GM23338 (cell line): ENCODE results near the gene RUVBL2. TPM values are rescaled to one million over a fixed set of nuclear protein-coding genes. Genes with fewer than 3 reads are reported as not detected.

Experiments
- ATAC-seq: fragments of 200-7000 bp; cut with Tn5 transposase; 3 replicates; pipeline ENCODE4 v1.9.1; 2020
- DNase-seq: peaks from one replicate; pipeline ENCODE4 v3.0.0-alpha.2; 2015; ENCODE audit warnings: low spot score
- H2AFZ ChIP-seq: fragments of 200-600 bp; sonication (generic); 2 replicates; pipeline ENCODE4 v1.8.0; 2016; ENCODE audit warnings: antibody characterized with exemption, mild to moderate bottlenecking, moderate library complexity
- H3F3A ChIP-seq: fragments of 200-600 bp; sonication (generic); replicated peaks from 2 replicates; pipeline ENCODE4 v1.8.0; 2017; ENCODE audit warnings: antibody characterized with exemption, mixed run types, low read depth
- H3K27ac ChIP-seq: fragments of 200-600 bp; sonication (generic); 2 replicates; pipeline ENCODE4 v1.6.1; 2016; ENCODE audit warnings: low read depth
- H3K27me3 ChIP-seq: fragments of 200-600 bp; sonication (generic); 2 replicates; pipeline ENCODE4 v1.8.0; 2016; ENCODE audit warnings: mild to moderate bottlenecking, mixed run types, moderate library complexity; ENCODE audit not compliant: insufficient read depth
- H3K36me3 ChIP-seq: fragments of 200-600 bp; sonication (generic); 2 replicates; pipeline ENCODE4 v1.8.0; 2016; ENCODE audit warnings: mild to moderate bottlenecking; ENCODE audit not compliant: insufficient read depth
- H3K4me1 ChIP-seq: fragments of 200-600 bp; sonication (generic); 2 replicates; pipeline ENCODE4 v1.8.0; 2016; ENCODE audit warnings: mild to moderate bottlenecking, moderate library complexity; ENCODE audit not compliant: insufficient read depth
- H3K4me2 ChIP-seq: fragments of 200-600 bp; sonication (generic); 2 replicates; pipeline ENCODE4 v1.7.1; 2017; ENCODE audit warnings: mixed run types
- H3K4me3 ChIP-seq: fragments of 200-600 bp; sonication (generic); 2 replicates; pipeline ENCODE4 v1.6.1; 2016; ENCODE audit warnings: mixed run types
- H3K79me2 ChIP-seq: fragments of 200-600 bp; sonication (generic); replicated peaks from 2 replicates; pipeline ENCODE4 v1.8.0; 2017; ENCODE audit warnings: mild to moderate bottlenecking; ENCODE audit not compliant: insufficient read depth
- H3K9me2 ChIP-seq: fragments of 200-600 bp; sonication (generic); 2 replicates; pipeline ENCODE4 v1.8.0; 2017; ENCODE audit not compliant: insufficient read depth
- H4K20me1 ChIP-seq: fragments of 200-600 bp; sonication (generic); replicated peaks from 2 replicates; pipeline ENCODE4 v1.8.0; 2017; ENCODE audit warnings: mild to moderate bottlenecking; ENCODE audit not compliant: insufficient read depth
- H3K27ac Mint-ChIP-seq: 2 replicates; pipeline ENCODE4 v1.8.0; 2020; ENCODE audit warnings: inconsistent platforms, mild to moderate bottlenecking, moderate library complexity, mixed read lengths
- H3K27me3 Mint-ChIP-seq: 3 replicates; pipeline ENCODE4 v1.8.0; 2022; ENCODE audit warnings: low read depth, mild to moderate bottlenecking, moderate library complexity, mixed read lengths, inconsistent platforms; ENCODE audit not compliant: insufficient read depth, poor library complexity
- H3K36me3 Mint-ChIP-seq: 3 replicates; pipeline ENCODE4 v1.8.0; 2021; ENCODE audit warnings: low read depth, mild to moderate bottlenecking, inconsistent platforms, moderate library complexity, mixed read lengths
- H3K4me1 Mint-ChIP-seq: 3 replicates; pipeline ENCODE4 v1.8.0; 2020; ENCODE audit warnings: mild to moderate bottlenecking, inconsistent platforms, mixed read lengths
- H3K4me3 Mint-ChIP-seq: 3 replicates; pipeline ENCODE4 v1.8.0; 2021; ENCODE audit warnings: moderate library complexity, mild to moderate bottlenecking, inconsistent platforms, mixed read lengths
- H3K9me3 Mint-ChIP-seq: 3 replicates; pipeline ENCODE4 v1.8.0; 2020; ENCODE audit warnings: moderate library complexity, mild to moderate bottlenecking, inconsistent platforms, mixed read lengths
- CREB1 ChIP-seq: fragments of 250-450 bp; sonication (Bioruptor Pico); IDR thresholded peaks from 2 replicates; pipeline ENCODE4 v1.5.0; 2020; ENCODE audit warnings: low read depth, mild to moderate bottlenecking, moderate library complexity
- EZH2 ChIP-seq: fragments of 200-600 bp; sonication (generic); IDR thresholded peaks from one replicate; pipeline ENCODE4 v1.8.0; 2017; ENCODE audit warnings: antibody characterized with exemption, mild to moderate bottlenecking, low read depth; ENCODE audit not compliant: unreplicated experiment
- EZH2phosphoT487 ChIP-seq: fragments of 200-600 bp; sonication (generic); IDR thresholded peaks from one replicate; pipeline ENCODE4 v1.8.1; 2018; ENCODE audit warnings: antibody characterized with exemption; ENCODE audit not compliant: unreplicated experiment
- JUNB ChIP-seq: IDR thresholded peaks from one replicate; pipeline ENCODE4 v1.6.1; 2016; ENCODE audit warnings: antibody characterized with exemption; ENCODE audit not compliant: unreplicated experiment
- POLR2AphosphoS5 ChIP-seq: IDR thresholded peaks from 2 replicates; pipeline ENCODE4 v1.6.1; 2016; ENCODE audit warnings: antibody characterized with exemption, low read depth
- STAT1 ChIP-seq: IDR thresholded peaks from one replicate; pipeline ENCODE4 v1.6.1; 2016; ENCODE audit warnings: antibody characterized with exemption; ENCODE audit not compliant: unreplicated experiment
- ZNF114 ChIP-seq: fragments of 250-450 bp; sonication (Bioruptor Pico); IDR thresholded peaks from 2 replicates; pipeline ENCODE4 v1.5.0; 2020; ENCODE audit warnings: mild to moderate bottlenecking, moderate library complexity
- polyA plus RNA-seq: library from polyadenylated mRNA; unstranded; fragments of >200 nt; fragmentation: Nextera tagmentation; extraction: Ambion mirVana; gene quantifications from 2 replicates; pipeline ENCODE4 v1.2.1, GENCODE V29; 2016
- total RNA-seq: library from RNA; depleted of rRNA; stranded (reverse); fragments of >200 nt; shearing (Covaris generic); gene quantifications from 2 replicates; pipeline ENCODE4 v1.2.3, GENCODE V29; 2014
- TF ChIP-seq, protein P1 (sequence below): fragments of 250-450 bp; sonication (Bioruptor Pico); IDR thresholded peaks from 2 replicates; pipeline ENCODE4 v1.5.0; 2020; ENCODE audit warnings: mild to moderate bottlenecking, moderate library complexity
- TF ChIP-seq, protein P2 (sequence below), 2 experiments: fragments of 200-600 bp in 1 of 2; sonication (generic) in 1 of 2; conservative IDR thresholded peaks; 2 replicates each; pipeline versions ENCODE4 v1.5.1 to v1.6.1; 2016 to 2017; ENCODE audit warnings: antibody characterized with exemption in 2 of 2, low read depth in 2 of 2, mild to moderate bottlenecking in 2 of 2, moderate library complexity in 1 of 2
- TF ChIP-seq, protein P3 (sequence below): IDR thresholded peaks from 2 replicates; pipeline ENCODE4 v1.6.1; 2016; ENCODE audit warnings: antibody characterized with exemption

Gene RUVBL2
- total and polyA plus RNA-seq, 2 experiments from 2014 or later = 196 to 252 TPM

DNA sequence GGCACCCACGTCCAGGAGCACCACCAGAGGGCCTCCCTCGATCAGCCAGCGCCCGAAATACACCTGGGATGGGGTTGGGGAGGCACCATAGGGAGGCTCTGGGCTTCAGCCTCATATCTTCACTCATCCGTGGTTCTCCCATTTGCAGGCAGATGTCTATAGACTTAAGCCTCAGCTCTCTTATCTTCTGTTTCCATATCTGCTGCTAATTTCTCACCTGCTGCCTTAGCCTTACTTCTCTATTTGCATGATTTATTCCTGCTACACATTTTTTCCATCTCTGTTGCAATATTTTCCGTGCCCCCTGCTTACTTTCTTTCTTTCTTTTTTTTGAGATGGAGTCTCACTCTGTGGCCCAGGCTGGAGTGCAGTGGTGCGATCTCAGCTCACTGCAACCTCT lies 6.4 kb upstream of the RUVBL2 start:
- Histone ChIP-seq H4K20me1 (peaks cover 13% of the 10 kb centered on the region), H3K4me2 (no peak overlapping the region), H2AFZ (no peak overlapping the region), H3K27me3 (no peaks in the 10 kb centered on the region), H3K4me1 (peaks cover 7% of the 10 kb centered on the region; the same call in 1 of the 2 replicates), H3K36me3 (peaks cover 6% of the 10 kb centered on the region), H3F3A (0 out of 2 replicates have a peak, but pooled peaks cover 3% of the 10 kb centered on the region), H3K4me3 (no peak overlapping the region), H3K27ac (no peak overlapping the region), H3K79me2 (peaks cover 9% of the 10 kb centered on the region; the same call in 1 of the 2 replicates), H3K9me2 (no peaks in the 10 kb centered on the region)
- TF ChIP-seq, protein P1, sequence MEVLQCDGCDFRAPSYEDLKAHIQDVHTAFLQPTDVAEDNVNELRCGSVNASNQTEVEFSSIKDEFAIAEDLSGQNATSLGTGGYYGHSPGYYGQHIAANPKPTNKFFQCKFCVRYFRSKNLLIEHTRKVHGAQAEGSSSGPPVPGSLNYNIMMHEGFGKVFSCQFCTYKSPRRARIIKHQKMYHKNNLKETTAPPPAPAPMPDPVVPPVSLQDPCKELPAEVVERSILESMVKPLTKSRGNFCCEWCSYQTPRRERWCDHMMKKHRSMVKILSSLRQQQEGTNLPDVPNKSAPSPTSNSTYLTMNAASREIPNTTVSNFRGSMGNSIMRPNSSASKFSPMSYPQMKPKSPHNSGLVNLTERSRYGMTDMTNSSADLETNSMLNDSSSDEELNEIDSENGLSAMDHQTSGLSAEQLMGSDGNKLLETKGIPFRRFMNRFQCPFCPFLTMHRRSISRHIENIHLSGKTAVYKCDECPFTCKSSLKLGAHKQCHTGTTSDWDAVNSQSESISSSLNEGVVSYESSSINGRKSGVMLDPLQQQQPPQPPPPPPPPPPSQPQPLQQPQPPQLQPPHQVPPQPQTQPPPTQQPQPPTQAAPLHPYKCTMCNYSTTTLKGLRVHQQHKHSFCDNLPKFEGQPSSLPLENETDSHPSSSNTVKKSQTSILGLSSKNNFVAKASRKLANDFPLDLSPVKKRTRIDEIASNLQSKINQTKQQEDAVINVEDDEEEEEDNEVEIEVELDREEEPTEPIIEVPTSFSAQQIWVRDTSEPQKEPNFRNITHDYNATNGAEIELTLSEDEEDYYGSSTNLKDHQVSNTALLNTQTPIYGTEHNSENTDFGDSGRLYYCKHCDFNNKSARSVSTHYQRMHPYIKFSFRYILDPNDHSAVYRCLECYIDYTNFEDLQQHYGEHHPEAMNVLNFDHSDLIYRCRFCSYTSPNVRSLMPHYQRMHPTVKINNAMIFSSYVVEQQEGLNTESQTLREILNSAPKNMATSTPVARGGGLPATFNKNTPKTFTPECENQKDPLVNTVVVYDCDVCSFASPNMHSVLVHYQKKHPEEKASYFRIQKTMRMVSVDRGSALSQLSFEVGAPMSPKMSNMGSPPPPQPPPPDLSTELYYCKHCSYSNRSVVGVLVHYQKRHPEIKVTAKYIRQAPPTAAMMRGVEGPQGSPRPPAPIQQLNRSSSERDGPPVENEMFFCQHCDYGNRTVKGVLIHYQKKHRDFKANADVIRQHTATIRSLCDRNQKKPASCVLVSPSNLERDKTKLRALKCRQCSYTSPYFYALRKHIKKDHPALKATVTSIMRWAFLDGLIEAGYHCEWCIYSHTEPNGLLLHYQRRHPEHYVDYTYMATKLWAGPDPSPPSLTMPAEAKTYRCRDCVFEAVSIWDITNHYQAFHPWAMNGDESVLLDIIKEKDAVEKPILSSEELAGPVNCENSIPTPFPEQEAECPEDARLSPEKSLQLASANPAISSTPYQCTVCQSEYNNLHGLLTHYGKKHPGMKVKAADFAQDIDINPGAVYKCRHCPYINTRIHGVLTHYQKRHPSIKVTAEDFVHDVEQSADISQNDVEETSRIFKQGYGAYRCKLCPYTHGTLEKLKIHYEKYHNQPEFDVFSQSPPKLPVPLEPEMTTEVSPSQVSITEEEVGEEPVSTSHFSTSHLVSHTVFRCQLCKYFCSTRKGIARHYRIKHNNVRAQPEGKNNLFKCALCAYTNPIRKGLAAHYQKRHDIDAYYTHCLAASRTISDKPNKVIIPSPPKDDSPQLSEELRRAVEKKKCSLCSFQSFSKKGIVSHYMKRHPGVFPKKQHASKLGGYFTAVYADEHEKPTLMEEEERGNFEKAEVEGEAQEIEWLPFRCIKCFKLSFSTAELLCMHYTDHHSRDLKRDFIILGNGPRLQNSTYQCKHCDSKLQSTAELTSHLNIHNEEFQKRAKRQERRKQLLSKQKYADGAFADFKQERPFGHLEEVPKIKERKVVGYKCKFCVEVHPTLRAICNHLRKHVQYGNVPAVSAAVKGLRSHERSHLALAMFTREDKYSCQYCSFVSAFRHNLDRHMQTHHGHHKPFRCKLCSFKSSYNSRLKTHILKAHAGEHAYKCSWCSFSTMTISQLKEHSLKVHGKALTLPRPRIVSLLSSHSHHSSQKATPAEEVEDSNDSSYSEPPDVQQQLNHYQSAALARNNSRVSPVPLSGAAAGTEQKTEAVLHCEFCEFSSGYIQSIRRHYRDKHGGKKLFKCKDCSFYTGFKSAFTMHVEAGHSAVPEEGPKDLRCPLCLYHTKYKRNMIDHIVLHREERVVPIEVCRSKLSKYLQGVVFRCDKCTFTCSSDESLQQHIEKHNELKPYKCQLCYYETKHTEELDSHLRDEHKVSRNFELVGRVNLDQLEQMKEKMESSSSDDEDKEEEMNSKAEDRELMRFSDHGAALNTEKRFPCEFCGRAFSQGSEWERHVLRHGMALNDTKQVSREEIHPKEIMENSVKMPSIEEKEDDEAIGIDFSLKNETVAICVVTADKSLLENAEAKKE (CRISPR knock-in tag) = no peak
- TF ChIP-seq, protein P2, sequence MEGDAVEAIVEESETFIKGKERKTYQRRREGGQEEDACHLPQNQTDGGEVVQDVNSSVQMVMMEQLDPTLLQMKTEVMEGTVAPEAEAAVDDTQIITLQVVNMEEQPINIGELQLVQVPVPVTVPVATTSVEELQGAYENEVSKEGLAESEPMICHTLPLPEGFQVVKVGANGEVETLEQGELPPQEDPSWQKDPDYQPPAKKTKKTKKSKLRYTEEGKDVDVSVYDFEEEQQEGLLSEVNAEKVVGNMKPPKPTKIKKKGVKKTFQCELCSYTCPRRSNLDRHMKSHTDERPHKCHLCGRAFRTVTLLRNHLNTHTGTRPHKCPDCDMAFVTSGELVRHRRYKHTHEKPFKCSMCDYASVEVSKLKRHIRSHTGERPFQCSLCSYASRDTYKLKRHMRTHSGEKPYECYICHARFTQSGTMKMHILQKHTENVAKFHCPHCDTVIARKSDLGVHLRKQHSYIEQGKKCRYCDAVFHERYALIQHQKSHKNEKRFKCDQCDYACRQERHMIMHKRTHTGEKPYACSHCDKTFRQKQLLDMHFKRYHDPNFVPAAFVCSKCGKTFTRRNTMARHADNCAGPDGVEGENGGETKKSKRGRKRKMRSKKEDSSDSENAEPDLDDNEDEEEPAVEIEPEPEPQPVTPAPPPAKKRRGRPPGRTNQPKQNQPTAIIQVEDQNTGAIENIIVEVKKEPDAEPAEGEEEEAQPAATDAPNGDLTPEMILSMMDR (conservative IDR thresholded peaks at IDR 0.05; ENCODE audit: low read depth in 2 of 2) = peak; percentile 9 to 43; a peak in 2 of 4 replicates
- Mint-ChIP-seq H3K4me3 (no peak overlapping the region), H3K36me3 (peaks cover 63% of the 10 kb centered on the region), H3K9me3 (no peaks in the 10 kb centered on the region), H3K4me1 (peaks cover 11% of the 10 kb centered on the region; the same call in 2 of the 3 replicates), H3K27ac (no peak overlapping the region), H3K27me3 (peaks cover 2% of the 10 kb centered on the region)
- DNase-seq (no peak), ATAC-seq (no peak)

DNA sequence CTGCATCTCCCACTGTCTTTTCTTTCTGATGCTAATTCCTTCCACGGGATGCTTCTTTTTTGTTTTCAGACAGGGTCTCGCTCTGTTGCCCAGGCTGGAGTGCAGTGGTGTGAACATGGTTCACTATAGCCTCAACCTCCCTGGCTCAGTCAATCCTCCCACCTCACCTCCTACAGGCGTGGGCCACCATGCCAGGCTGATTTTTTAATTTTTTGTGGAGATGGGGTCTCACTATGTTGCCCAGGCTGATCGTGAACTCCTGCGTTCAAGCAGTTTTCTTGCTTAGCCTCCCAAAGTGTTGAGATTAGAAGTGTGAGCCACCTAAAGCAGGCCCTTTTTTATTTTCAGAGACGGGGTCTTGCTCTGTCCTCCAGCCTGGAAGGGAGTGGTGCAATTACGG lies 5.4 kb upstream of the RUVBL2 start:
- H3K27me3 ChIP-seq = no peaks in the 10 kb centered on the region
- H3F3A ChIP-seq = 0 out of 2 replicates have a peak, but pooled peaks cover 3% of the 10 kb centered on the region
- Mint-ChIP-seq H3K36me3 (peaks cover 53% of the 10 kb centered on the region), H3K9me3 (no peaks in the 10 kb centered on the region), H3K4me1 (peaks cover 13% of the 10 kb centered on the region; the same call in 2 of the 3 replicates), H3K27me3 (peaks cover 5% of the 10 kb centered on the region), H3K4me3 (no peak overlapping the region), H3K27ac (no peak overlapping the region)
- no peak overlapping the region for H2AFZ ChIP-seq
- peaks cover 10% of the 10 kb centered on the region for H4K20me1 ChIP-seq
- no peaks in the 10 kb centered on the region for H3K9me2 ChIP-seq
- peaks cover 15% of the 10 kb centered on the region; the same call in 1 of the 2 replicates for H3K79me2 ChIP-seq
- no peak overlapping the region for H3K4me2 ChIP-seq
- ATAC-seq = no peak
- H3K36me3 ChIP-seq = peaks cover 6% of the 10 kb centered on the region
- H3K4me3 ChIP-seq = no peak overlapping the region
- DNase-seq = no peak
- peaks cover 7% of the 10 kb centered on the region; the same call in 1 of the 2 replicates for H3K4me1 ChIP-seq
- H3K27ac ChIP-seq = no peak overlapping the region
- TF ChIP-seq EZH2phosphoT487 (no peak), EZH2 (no peak), ZNF114 (CRISPR knock-in tag) (no peak), POLR2AphosphoS5 (no peak), JUNB (no peak), STAT1 (no peak), CREB1 (CRISPR knock-in tag) (no peak)
- TF ChIP-seq, protein P3, sequence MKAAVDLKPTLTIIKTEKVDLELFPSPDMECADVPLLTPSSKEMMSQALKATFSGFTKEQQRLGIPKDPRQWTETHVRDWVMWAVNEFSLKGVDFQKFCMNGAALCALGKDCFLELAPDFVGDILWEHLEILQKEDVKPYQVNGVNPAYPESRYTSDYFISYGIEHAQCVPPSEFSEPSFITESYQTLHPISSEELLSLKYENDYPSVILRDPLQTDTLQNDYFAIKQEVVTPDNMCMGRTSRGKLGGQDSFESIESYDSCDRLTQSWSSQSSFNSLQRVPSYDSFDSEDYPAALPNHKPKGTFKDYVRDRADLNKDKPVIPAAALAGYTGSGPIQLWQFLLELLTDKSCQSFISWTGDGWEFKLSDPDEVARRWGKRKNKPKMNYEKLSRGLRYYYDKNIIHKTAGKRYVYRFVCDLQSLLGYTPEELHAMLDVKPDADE = no peak
